ENCODE data around the gene TWIST1.
A peak's percentile ranks its signal among the peaks of the same experiment; 100 is the strongest.

Gene TWIST1

DNA sequence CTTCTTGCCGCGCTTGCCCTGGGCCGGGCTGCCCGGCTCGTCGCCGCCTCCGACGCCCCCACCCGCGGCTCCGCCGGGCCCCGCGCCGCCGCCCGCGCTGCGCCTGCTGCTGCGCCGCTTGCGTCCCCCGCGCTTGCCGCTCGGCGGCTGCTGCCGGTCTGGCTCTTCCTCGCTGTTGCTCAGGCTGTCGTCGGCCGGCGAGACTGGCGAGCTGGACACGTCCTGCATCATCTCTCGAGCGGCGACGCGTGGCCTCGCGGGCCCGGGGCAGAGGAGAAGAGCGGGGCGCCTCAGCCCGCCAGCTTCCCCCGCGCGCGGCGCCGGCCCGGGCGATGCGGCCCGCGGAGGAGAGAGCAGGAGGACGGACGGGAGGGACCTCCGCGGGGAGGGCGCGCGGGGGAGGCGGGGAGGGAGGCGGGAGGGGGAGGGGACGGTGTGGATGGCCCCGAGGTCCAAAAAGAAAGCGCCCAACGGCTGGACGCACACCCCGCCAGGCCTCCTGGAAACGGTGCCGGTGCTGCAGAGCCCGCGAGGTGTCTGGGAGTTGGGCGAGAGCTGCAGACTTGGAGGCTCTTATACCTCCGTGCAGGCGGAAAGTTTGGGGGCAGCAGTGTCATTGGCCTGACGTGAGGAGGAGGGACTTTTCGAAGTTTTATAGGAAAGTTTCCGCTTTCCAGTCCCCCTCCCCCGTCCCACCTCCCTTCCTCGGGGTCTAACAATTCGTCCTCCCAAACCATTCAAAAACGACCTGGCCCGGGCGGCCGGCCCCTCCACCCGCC is at the start of gene TWIST1:
TWIST1 (minus strand) TSS at position 546 of the 779 bp plus-strand sequence; CDS start at position 231, 315 bp downstream.
- DNase-seq (ENCODE audit: extremely low spot score) = peak; percentile 66
- ChIA-PET CTCF (no interaction called here), POLR2A (interaction anchor here (0.6 to 2.4 kb wide), 2 partner anchors 11 to 239 kb away, joined by 3 to 22 read pairs; no protein-coding TSS in a partner anchor)
- TF ChIP-seq FOXK2 (IDR thresholded peaks at IDR 0.05) (no peak), ELF4 (IDR thresholded peaks at IDR 0.05) (no peak), NFRKB (IDR thresholded peaks at IDR 0.05) (no peak), ARNT (IDR thresholded peaks at IDR 0.05) (no peak), ZNF384 (IDR thresholded peaks at IDR 0.05) (no peak), CTBP1 (IDR thresholded peaks at IDR 0.05; ENCODE audit: borderline replicate concordance) (no peak), TARDBP (IDR thresholded peaks at IDR 0.05) (no peak)

DNA sequence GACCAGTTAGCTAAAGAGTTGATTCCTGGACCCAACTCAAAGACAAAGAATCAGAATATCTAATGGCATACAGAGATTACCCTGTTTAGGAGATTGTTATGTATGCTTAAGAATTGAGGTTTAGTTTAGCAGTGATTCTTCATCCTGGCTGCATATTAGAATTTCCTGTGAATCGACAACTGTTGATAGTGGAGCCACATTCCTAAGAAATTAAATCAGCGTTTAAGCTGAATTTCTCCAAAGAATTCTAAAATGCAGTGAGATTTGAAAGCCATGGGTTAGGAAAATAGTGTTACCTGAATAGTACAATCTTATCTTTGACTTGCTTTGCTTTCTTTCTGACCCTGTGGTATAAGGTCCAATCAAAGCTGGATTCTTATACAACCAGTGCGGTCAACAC is 44.2 kb upstream of the TWIST1 start:
- TF ChIP-seq SUZ12 (IDR thresholded peaks at IDR 0.05) (no peak), TARDBP (IDR thresholded peaks at IDR 0.05) (no peak), SP1 (IDR thresholded peaks at IDR 0.05) (no peak), BHLHE40 (IDR thresholded peaks at IDR 0.05; ENCODE audit: borderline replicate concordance) (no peak), ARNT (IDR thresholded peaks at IDR 0.05) (no peak), PKNOX1 (IDR thresholded peaks at IDR 0.05) (no peak), FOXA1 (IDR thresholded peaks at IDR 0.05) (no peak)
- DNase-seq (ENCODE audit: extremely low spot score) = no peak
- CTCF ChIA-PET = no interaction called here
- POLR2A ChIA-PET = no interaction called here

- POLR2A ChIA-PET = no interaction called here
- CTCF ChIA-PET = no interaction called here
- DNase-seq (ENCODE audit: extremely low spot score) = peak; percentile 11
- TF ChIP-seq SP1 (IDR thresholded peaks at IDR 0.05) (no peak), HDGF (IDR thresholded peaks at IDR 0.05; ENCODE audit: borderline replicate concordance) (no peak), BHLHE40 (IDR thresholded peaks at IDR 0.05; ENCODE audit: borderline replicate concordance) (no peak), SUZ12 (IDR thresholded peaks at IDR 0.05) (no peak), FOXA1 (IDR thresholded peaks at IDR 0.05) (no peak), PKNOX1 (IDR thresholded peaks at IDR 0.05) (no peak), ELF4 (IDR thresholded peaks at IDR 0.05) (no peak), ARNT (IDR thresholded peaks at IDR 0.05) (no peak), CTBP1 (IDR thresholded peaks at IDR 0.05; ENCODE audit: borderline replicate concordance) (no peak), ZNF384 (IDR thresholded peaks at IDR 0.05) (no peak), L3MBTL2 (conservative IDR thresholded peaks at IDR 0.05) (no peak), TARDBP (IDR thresholded peaks at IDR 0.05) (no peak), NFRKB (IDR thresholded peaks at IDR 0.05) (no peak), FOXK2 (IDR thresholded peaks at IDR 0.05) (no peak), FOXM1 (IDR thresholded peaks at IDR 0.05; ENCODE audit: borderline replicate concordance) (no peak), LEF1 (IDR thresholded peaks at IDR 0.05; ENCODE audit: borderline replicate concordance) (no peak)
Measured at GRCh38 chr7:19146699-19147098, 29.3 kb upstream of the TWIST1 start.

- no peak for DNase-seq (ENCODE audit: extremely low spot score)
- TF ChIP-seq L3MBTL2 (conservative IDR thresholded peaks at IDR 0.05) = no peak
- no peak for TF ChIP-seq ELF4 (IDR thresholded peaks at IDR 0.05)
- no peak for TF ChIP-seq HDGF (IDR thresholded peaks at IDR 0.05; ENCODE audit: borderline replicate concordance)
- no peak for TF ChIP-seq SUZ12 (IDR thresholded peaks at IDR 0.05)
- no peak for TF ChIP-seq FOXA1 (IDR thresholded peaks at IDR 0.05)
- no peak for TF ChIP-seq FOXK2 (IDR thresholded peaks at IDR 0.05)
- no peak for TF ChIP-seq PKNOX1 (IDR thresholded peaks at IDR 0.05)
- TF ChIP-seq FOXM1 (IDR thresholded peaks at IDR 0.05; ENCODE audit: borderline replicate concordance) = no peak
- no peak for TF ChIP-seq TARDBP (IDR thresholded peaks at IDR 0.05)
- TF ChIP-seq BHLHE40 (IDR thresholded peaks at IDR 0.05; ENCODE audit: borderline replicate concordance) = no peak
- TF ChIP-seq CTBP1 (IDR thresholded peaks at IDR 0.05; ENCODE audit: borderline replicate concordance) = no peak
- no peak for TF ChIP-seq NFRKB (IDR thresholded peaks at IDR 0.05)
- TF ChIP-seq ARNT (IDR thresholded peaks at IDR 0.05) = no peak
- no peak for TF ChIP-seq ZNF384 (IDR thresholded peaks at IDR 0.05)
- TF ChIP-seq SP1 (IDR thresholded peaks at IDR 0.05) = no peak
- CTCF ChIA-PET = no interaction called here
- POLR2A ChIA-PET = no interaction called here
Measured at GRCh38 chr7:19145434-19146115, 28.1 kb upstream of the TWIST1 start.

- ChIA-PET CTCF (no interaction called here), POLR2A (no interaction called here)
- TF ChIP-seq ARNT (IDR thresholded peaks at IDR 0.05) (no peak), NFRKB (IDR thresholded peaks at IDR 0.05) (no peak)
Measured at GRCh38 chr7:19144661-19145433, 27.4 kb upstream of the TWIST1 start, which contains the start of gene FERD3L. Gene FERD3L (minus strand): TSS chr7:19145421. CDS start chr7:19145362, 59 bp downstream.

More at GRCh38 chr7:19144661-19145433, 27.4 kb upstream of the TWIST1 start, which contains the start of gene FERD3L:
- DNase-seq (ENCODE audit: extremely low spot score) = no peak

Data from HEK293T (cell line).